CD8-positive, alpha-beta memory T cell (primary cell): ENCODE data around the gene L3MBTL3. TPM values are rescaled to one million over a fixed set of nuclear protein-coding genes. Genes with fewer than 3 reads are reported as not detected.

Experiments
- CTCF ChIA-PET: fragments of 350-600 bp; sonication (Branson Sonifier 250); formaldehyde crosslinking; loops from one replicate; lab custom pipeline; 2021; ENCODE audit warnings: antibody characterized with exemption; lab: Charles Lee
- POLR2A ChIA-PET: fragments of 350-600 bp; sonication (Branson Sonifier 250); formaldehyde crosslinking; loops from one replicate; lab custom pipeline; 2021; ENCODE audit warnings: antibody characterized with exemption; lab: Charles Lee
- DNase-seq, 5 donors: peaks; one replicate each; pipeline versions ENCODE4 v3.0.0 to v3.0.0-alpha.2; 2020 to 2022; ENCODE audit warnings: mixed read lengths in 1 of 5
- H3K27ac ChIP-seq: one replicate; pipeline ENCODE4 v1.7.0; 2013; ENCODE audit warnings: low read depth, mild to moderate bottlenecking, low read length, moderate library complexity
- H3K27me3 ChIP-seq: 2 replicates; pipeline ENCODE4 v1.7.0; 2013; ENCODE audit warnings: low read length, mild to moderate bottlenecking; ENCODE audit not compliant: insufficient read depth, poor library complexity, severe bottlenecking
- H3K36me3 ChIP-seq: 2 replicates; pipeline ENCODE4 v1.7.0; 2013; ENCODE audit warnings: mild to moderate bottlenecking, low read length, moderate library complexity; ENCODE audit not compliant: insufficient read depth
- H3K4me1 ChIP-seq: 2 replicates; pipeline ENCODE4 v1.7.0; 2013; ENCODE audit warnings: mild to moderate bottlenecking, low read length, moderate library complexity; ENCODE audit not compliant: insufficient read depth
- H3K4me3 ChIP-seq: 2 replicates; pipeline ENCODE4 v1.7.0; 2013; ENCODE audit warnings: mild to moderate bottlenecking, low read length
- H3K9me3 ChIP-seq: 2 replicates; pipeline ENCODE4 v1.7.0; 2013; ENCODE audit warnings: mild to moderate bottlenecking, low read length
- H3K27ac Mint-ChIP-seq, 8 donors: one replicate each; pipeline ENCODE4 v1.8.0; 2020 to 2021; ENCODE audit warnings: mixed read lengths in 8 of 8, mild to moderate bottlenecking in 6 of 8, inconsistent platforms in 3 of 8, moderate library complexity in 3 of 8
- H3K27me3 Mint-ChIP-seq, 2 donors: one replicate each; pipeline ENCODE4 v1.8.0; 2020 to 2021; ENCODE audit warnings: mixed read lengths in 2 of 2, mild to moderate bottlenecking in 1 of 2, moderate library complexity in 1 of 2
- H3K36me3 Mint-ChIP-seq, 3 donors: one replicate each; pipeline ENCODE4 v1.8.0; 2020 to 2021; ENCODE audit warnings: mixed read lengths in 3 of 3, inconsistent platforms in 1 of 3, mild to moderate bottlenecking in 1 of 3
- H3K4me1 Mint-ChIP-seq, 3 donors: one replicate each; pipeline ENCODE4 v1.8.0; 2020 to 2021; ENCODE audit warnings: mixed read lengths in 3 of 3, inconsistent platforms in 1 of 3, mild to moderate bottlenecking in 1 of 3
- H3K4me3 Mint-ChIP-seq, 7 donors: one replicate each; pipeline ENCODE4 v1.8.0; 2020 to 2021; ENCODE audit warnings: mixed read lengths in 7 of 7, mild to moderate bottlenecking in 6 of 7, moderate library complexity in 4 of 7, inconsistent platforms in 2 of 7
- H3K9me3 Mint-ChIP-seq, 5 donors: one replicate each; pipeline ENCODE4 v1.8.0; 2020 to 2022; ENCODE audit warnings: mixed read lengths in 5 of 5, mild to moderate bottlenecking in 3 of 5, moderate library complexity in 2 of 5, inconsistent platforms in 1 of 5
- polyA plus RNA-seq: library from polyadenylated mRNA; unstranded; fragments of 300-500 nt; fragmentation: Illumina TruSeq; gene quantifications from one replicate; pipeline ENCODE4 v1.2.3, GENCODE V29; 2021
- total RNA-seq, 2 experiments: library from RNA; stranded (reverse); gene quantifications; one replicate each; pipeline ENCODE4 v1.2.3, GENCODE V29; 2021

The L3MBTL3 gene
- total and polyA plus RNA-seq, 3 experiments from 2014 or later, result 6.6 to 11.1 (median 10.2) TPM

- Mint-ChIP-seq H3K27ac (peak overlapping the region; percentile 72 to 97 (median 89)), H3K9me3 (no peaks in the 10 kb centered on the region), H3K27me3 (no peaks in the 10 kb centered on the region), H3K4me1 (peaks cover 62 to 84% (median 78%) of the 10 kb centered on the region in 3 donors), H3K4me3 (peak overlapping the region in 6 of 7 donors; percentile 34 to 54 (median 43)), H3K36me3 (peaks cover 0 to 40% (median 15%) of the 10 kb centered on the region in 3 donors)
- Histone ChIP-seq H3K36me3 (no peaks in the 10 kb centered on the region), H3K4me1 (peaks cover 44% of the 10 kb centered on the region), H3K4me3 (no peak overlapping the region), H3K27ac (no peak overlapping the region), H3K9me3 (no peaks in the 10 kb centered on the region), H3K27me3 (no peaks in the 10 kb centered on the region)
- ChIA-PET POLR2A (no interaction called here), CTCF (interaction anchor here (4.4 kb wide), 1 partner anchor 8 kb away, joined by 22 read pairs; no protein-coding TSS in a partner anchor)
- DNase-seq, result peak in 2 of 5 donors; percentile 23 to 53
Measured at GRCh38 chr6:130029163-130029562, 10.8 kb downstream of the L3MBTL3 start.

- Histone ChIP-seq H3K4me3 (no peak overlapping the region), H3K9me3 (no peaks in the 10 kb centered on the region), H3K4me1 (peaks cover 50% of the 10 kb centered on the region), H3K36me3 (no peaks in the 10 kb centered on the region), H3K27me3 (no peaks in the 10 kb centered on the region), H3K27ac (no peak overlapping the region)
- Mint-ChIP-seq H3K27ac (peak overlapping the region in 4 of 8 donors; percentile 12 to 71 (median 50)), H3K9me3 (no peaks in the 10 kb centered on the region), H3K4me3 (peak overlapping the region in 1 of 7 donors; percentile 22), H3K36me3 (peaks cover 0 to 25% (median 4%) of the 10 kb centered on the region in 3 donors), H3K4me1 (peaks cover 61 to 85% (median 77%) of the 10 kb centered on the region in 3 donors), H3K27me3 (no peaks in the 10 kb centered on the region)
- POLR2A ChIA-PET, result no interaction called here
- no peak for DNase-seq
- CTCF ChIA-PET, result interaction anchor here (1.1 to 4.4 kb wide), 3 partner anchors 11 to 435 kb away, joined by 3 to 22 read pairs (median 3); no protein-coding TSS in a partner anchor
Measured at GRCh38 chr6:130032758-130033340, 14.5 kb downstream of the L3MBTL3 start.

- POLR2A ChIA-PET, result no interaction called here
Measured at GRCh38 chr6:130033949-130034348, 15.6 kb downstream of the L3MBTL3 start.

GRCh38 chr6:130034378-130035146 is 16.2 kb downstream of the L3MBTL3 start:
- Histone ChIP-seq H3K4me1 (peaks cover 33% of the 10 kb centered on the region), H3K27ac (peak overlapping the region; percentile 13), H3K36me3 (no peaks in the 10 kb centered on the region), H3K9me3 (no peaks in the 10 kb centered on the region), H3K27me3 (no peaks in the 10 kb centered on the region), H3K4me3 (no peak overlapping the region)
- DNase-seq, result no peak
- peaks cover 0 to 26% (median 4%) of the 10 kb centered on the region in 3 donors for H3K36me3 Mint-ChIP-seq
- ChIA-PET POLR2A (no interaction called here), CTCF (interaction anchor here (1.1 kb wide), 1 partner anchor 13 kb away, joined by 3 read pairs; no protein-coding TSS in a partner anchor)
- peak overlapping the region; percentile 43 to 86 (median 64) for H3K27ac Mint-ChIP-seq
- peak overlapping the region in 6 of 7 donors; percentile 24 to 81 (median 68) for H3K4me3 Mint-ChIP-seq
- H3K27me3 Mint-ChIP-seq, result no peaks in the 10 kb centered on the region
- H3K9me3 Mint-ChIP-seq, result no peaks in the 10 kb centered on the region
- peaks cover 52 to 80% (median 68%) of the 10 kb centered on the region in 3 donors for H3K4me1 Mint-ChIP-seq

More at GRCh38 chr6:130033949-130034348, 15.6 kb downstream of the L3MBTL3 start:
- Histone ChIP-seq H3K27ac (peak overlapping the region; percentile 13), H3K9me3 (no peaks in the 10 kb centered on the region), H3K4me1 (peaks cover 39% of the 10 kb centered on the region), H3K36me3 (no peaks in the 10 kb centered on the region), H3K27me3 (no peaks in the 10 kb centered on the region), H3K4me3 (no peak overlapping the region)
- H3K27ac Mint-ChIP-seq, result peak overlapping the region in 7 of 8 donors; percentile 43 to 86 (median 68)
- peak overlapping the region; percentile 24 to 81 (median 67) for H3K4me3 Mint-ChIP-seq
- H3K27me3 Mint-ChIP-seq, result no peaks in the 10 kb centered on the region
- H3K9me3 Mint-ChIP-seq, result no peaks in the 10 kb centered on the region
- H3K36me3 Mint-ChIP-seq, result peaks cover 0 to 26% (median 4%) of the 10 kb centered on the region in 3 donors
- CTCF ChIA-PET, result interaction anchor here (1.4 kb wide), 1 partner anchor 140 kb away, joined by 3 read pairs; no protein-coding TSS in a partner anchor
- DNase-seq, result no peak
- peaks cover 58 to 82% (median 74%) of the 10 kb centered on the region in 3 donors for H3K4me1 Mint-ChIP-seq

GRCh38 chr6:130035211-130035610 is 16.8 kb downstream of the L3MBTL3 start:
- ChIA-PET CTCF (interaction anchor here (1.1 kb wide), 1 partner anchor 14 kb away, joined by 3 read pairs; no protein-coding TSS in a partner anchor), POLR2A (no interaction called here)
- Mint-ChIP-seq H3K4me3 (peak overlapping the region in 1 of 7 donors; percentile 48), H3K27ac (peak overlapping the region in 2 of 8 donors; percentile 10 to 48), H3K4me1 (peaks cover 51 to 82% (median 66%) of the 10 kb centered on the region in 3 donors), H3K9me3 (no peaks in the 10 kb centered on the region), H3K27me3 (no peaks in the 10 kb centered on the region), H3K36me3 (peaks cover 0 to 26% (median 4%) of the 10 kb centered on the region in 3 donors)
- peaks cover 29% of the 10 kb centered on the region for H3K4me1 ChIP-seq
- H3K27ac ChIP-seq, result no peak overlapping the region
- H3K9me3 ChIP-seq, result no peaks in the 10 kb centered on the region
- no peaks in the 10 kb centered on the region for H3K36me3 ChIP-seq
- no peak for DNase-seq
- H3K27me3 ChIP-seq, result no peaks in the 10 kb centered on the region
- H3K4me3 ChIP-seq, result no peak overlapping the region

- peak overlapping the region in 1 of 7 donors; percentile 12 for H3K4me3 Mint-ChIP-seq
- Histone ChIP-seq H3K27me3 (no peaks in the 10 kb centered on the region), H3K36me3 (no peaks in the 10 kb centered on the region), H3K9me3 (no peaks in the 10 kb centered on the region), H3K4me3 (no peak overlapping the region), H3K4me1 (peaks cover 33% of the 10 kb centered on the region), H3K27ac (no peak overlapping the region)
- H3K36me3 Mint-ChIP-seq, result peaks cover 0 to 21% (median 1%) of the 10 kb centered on the region in 3 donors
- H3K27ac Mint-ChIP-seq, result no peak overlapping the region
- no peaks in the 10 kb centered on the region for H3K27me3 Mint-ChIP-seq
- ChIA-PET POLR2A (no interaction called here), CTCF (interaction anchor here (1.2 to 2.3 kb wide), 3 partner anchors 16 to 245 kb away, joined by 4 to 7 read pairs (median 5); no protein-coding TSS in a partner anchor)
- H3K4me1 Mint-ChIP-seq, result peaks cover 61 to 84% (median 78%) of the 10 kb centered on the region in 3 donors
- no peaks in the 10 kb centered on the region for H3K9me3 Mint-ChIP-seq
- DNase-seq, result peak in 1 of 5 donors; percentile 30
Measured at GRCh38 chr6:130037207-130037811, 18.9 kb downstream of the L3MBTL3 start.

GRCh38 chr6:130041594-130041993 is 23.2 kb downstream of the L3MBTL3 start:
- no peak overlapping the region for H3K4me3 Mint-ChIP-seq
- POLR2A ChIA-PET, result no interaction called here

More at GRCh38 chr6:130041594-130041993, 23.2 kb downstream of the L3MBTL3 start:
- H3K9me3 Mint-ChIP-seq, result no peaks in the 10 kb centered on the region
- Histone ChIP-seq H3K9me3 (no peaks in the 10 kb centered on the region), H3K27ac (no peak overlapping the region), H3K4me3 (no peak overlapping the region), H3K27me3 (no peaks in the 10 kb centered on the region), H3K36me3 (no peaks in the 10 kb centered on the region), H3K4me1 (peaks cover 10% of the 10 kb centered on the region)
- H3K36me3 Mint-ChIP-seq, result peaks cover 5 to 36% (median 18%) of the 10 kb centered on the region in 3 donors
- CTCF ChIA-PET, result interaction anchor here (0.7 to 2.0 kb wide), 2 partner anchors 182 to 657 kb away, joined by 3 to 6 read pairs; partner anchors contain the start of gene SAMD3
- H3K27ac Mint-ChIP-seq, result no peak overlapping the region
- H3K4me1 Mint-ChIP-seq, result peaks cover 30 to 51% (median 44%) of the 10 kb centered on the region in 3 donors
- no peak for DNase-seq
- H3K27me3 Mint-ChIP-seq, result no peaks in the 10 kb centered on the region
